K562 (cell line): ENCODE results near the gene PRKACA. TPM values are rescaled to one million over a fixed set of nuclear protein-coding genes. Genes with fewer than 3 reads are reported as not detected.

Source experiments
- ADNP ChIP-seq: fragments of 200-800 bp; sonication (Bioruptor generic); IDR thresholded peaks from 2 replicates; pipeline ENCODE4 v1.6.1; 2016; ENCODE audit warnings: missing genetic modification characterization, missing compliant biosample characterization
- CBX5 ChIP-seq: IDR thresholded peaks from 2 replicates; pipeline ENCODE4 v1.6.1; 2014; ENCODE audit warnings: low read depth, borderline replicate concordance
- CBX8 ChIP-seq: fragments of 200-600 bp; sonication (generic); IDR thresholded peaks from 2 replicates; pipeline ENCODE4 v1.6.1; 2012; ENCODE audit warnings: borderline replicate concordance, mixed run types, low read depth, mild to moderate bottlenecking, moderate library complexity, mixed read lengths, low read length, control low read depth, inconsistent platforms; ENCODE audit not compliant: poor library complexity, severe bottlenecking; ENCODE audit errors: extremely low read depth
- CHD1 ChIP-seq: fragments of 200-600 bp; sonication (generic); IDR thresholded peaks from one replicate; pipeline ENCODE4 v1.6.1; 2012; ENCODE audit warnings: mild to moderate bottlenecking, moderate library complexity, low read length, inconsistent platforms
- HDAC1 ChIP-seq, 2 experiments: fragments of 450-650 bp; IDR thresholded peaks; 2 replicates each; pipeline ENCODE4 v1.6.1; 2016 to 2017; ENCODE audit warnings: inconsistent platforms in 1 of 2, mild to moderate bottlenecking in 1 of 2, moderate library complexity in 1 of 2
- NRF1 ChIP-seq, 2 experiments: fragments of 450-650 bp; IDR thresholded peaks in 1 of 2; conservative IDR thresholded peaks in 1 of 2; 2 replicates each; pipeline ENCODE4 v1.6.1; 2014; ENCODE audit warnings: mild to moderate bottlenecking in 2 of 2
- RBFOX2 ChIP-seq: fragments of 200-400 bp; formaldehyde crosslinking; IDR thresholded peaks from 2 replicates; pipeline ENCODE4 v1.6.1; 2017; ENCODE audit warnings: low read depth, mild to moderate bottlenecking, low read length, moderate library complexity
- TOE1 ChIP-seq, 2 experiments: fragments of 450-650 bp in 1 of 2; sonication (generic) in 1 of 2; formaldehyde crosslinking in 1 of 2; IDR thresholded peaks; 2 replicates each; pipeline versions ENCODE4 v1.7.1 to v1.8.0; 2016 to 2022; ENCODE audit warnings: borderline replicate concordance in 2 of 2, mild to moderate bottlenecking in 2 of 2, antibody characterized with exemption in 1 of 2, inconsistent platforms in 1 of 2, low read depth in 1 of 2, missing genetic modification reagents in 1 of 2, moderate library complexity in 1 of 2
- ZNF644 ChIP-seq: fragments of 200-800 bp; sonication (Bioruptor generic); IDR thresholded peaks from 2 replicates; pipeline ENCODE4 v1.6.1; 2016; ENCODE audit warnings: low read depth, missing genetic modification characterization, missing compliant biosample characterization
- ZNF778 ChIP-seq: fragments of 450-650 bp; formaldehyde crosslinking; IDR thresholded peaks from 2 replicates; pipeline ENCODE4 v1.4.0; 2020; ENCODE audit warnings: mild to moderate bottlenecking, moderate library complexity
- polyA plus RNA-seq, 8 experiments: library from polyadenylated mRNA; depleted of rRNA in 4 of 8; stranded (reverse) in 5 of 8; unstranded in 3 of 8; fragments of >200 nt; fragmentation: Nextera tagmentation in 2 of 8; fragmentation: Illumina TruSeq in 1 of 8; extraction: Ambion mirVana in 2 of 8; extraction: Trizol in 1 of 8; gene quantifications; 2 replicates each; pipeline versions ENCODE4 v1.2.1 to v1.2.3, GENCODE V29; 2011 to 2014; ENCODE audit warnings: inconsistent platforms in 1 of 8, missing spikeins in 1 of 8
- total RNA-seq, 7 experiments: library from RNA; depleted of rRNA in 6 of 7; stranded (reverse); fragments of >200 nt in 6 of 7; fragmentation: Illumina TruSeq in 2 of 7; extraction: Trizol in 2 of 7; gene quantifications; 2 replicates each; pipeline versions ENCODE4 v1.2.1 to v1.2.3, GENCODE V29; 2011 to 2021; ENCODE audit warnings: low replicate concordance in 1 of 7
- TF ChIP-seq, protein P1 (sequence below): fragments of 450-650 bp; IDR thresholded peaks from 2 replicates; pipeline ENCODE4 v1.7.0; 2016; ENCODE audit warnings: borderline replicate concordance
- TF ChIP-seq, protein P2 (sequence below): fragments of 150-350 bp; conservative IDR thresholded peaks from 2 replicates; pipeline ENCODE4 v1.6.1; 2014; ENCODE audit warnings: low read length
- TF ChIP-seq, protein P3 (sequence below): sonication (generic); formaldehyde crosslinking; IDR thresholded peaks from 2 replicates; pipeline ENCODE4 v1.8.0; 2022; ENCODE audit warnings: missing genetic modification reagents, mild to moderate bottlenecking, borderline replicate concordance
- TF ChIP-seq, protein P4 (sequence below): sonication (generic); formaldehyde crosslinking; IDR thresholded peaks from 2 replicates; pipeline ENCODE4 v1.8.1; 2023; ENCODE audit warnings: mild to moderate bottlenecking, missing genetic modification reagents
- TF ChIP-seq, protein P5 (sequence below): fragments of 450-650 bp; formaldehyde crosslinking; IDR thresholded peaks from 2 replicates; pipeline ENCODE4 v1.4.0; 2022; ENCODE audit warnings: missing genetic modification characterization

PRKACA gene
- total and polyA plus RNA-seq, 9 of the 15 experiments (the other 6 are each of a cell fraction or from before 2014, with no cell fraction given): 1.2 to 63.1 (median 13.0) TPM

DNA sequence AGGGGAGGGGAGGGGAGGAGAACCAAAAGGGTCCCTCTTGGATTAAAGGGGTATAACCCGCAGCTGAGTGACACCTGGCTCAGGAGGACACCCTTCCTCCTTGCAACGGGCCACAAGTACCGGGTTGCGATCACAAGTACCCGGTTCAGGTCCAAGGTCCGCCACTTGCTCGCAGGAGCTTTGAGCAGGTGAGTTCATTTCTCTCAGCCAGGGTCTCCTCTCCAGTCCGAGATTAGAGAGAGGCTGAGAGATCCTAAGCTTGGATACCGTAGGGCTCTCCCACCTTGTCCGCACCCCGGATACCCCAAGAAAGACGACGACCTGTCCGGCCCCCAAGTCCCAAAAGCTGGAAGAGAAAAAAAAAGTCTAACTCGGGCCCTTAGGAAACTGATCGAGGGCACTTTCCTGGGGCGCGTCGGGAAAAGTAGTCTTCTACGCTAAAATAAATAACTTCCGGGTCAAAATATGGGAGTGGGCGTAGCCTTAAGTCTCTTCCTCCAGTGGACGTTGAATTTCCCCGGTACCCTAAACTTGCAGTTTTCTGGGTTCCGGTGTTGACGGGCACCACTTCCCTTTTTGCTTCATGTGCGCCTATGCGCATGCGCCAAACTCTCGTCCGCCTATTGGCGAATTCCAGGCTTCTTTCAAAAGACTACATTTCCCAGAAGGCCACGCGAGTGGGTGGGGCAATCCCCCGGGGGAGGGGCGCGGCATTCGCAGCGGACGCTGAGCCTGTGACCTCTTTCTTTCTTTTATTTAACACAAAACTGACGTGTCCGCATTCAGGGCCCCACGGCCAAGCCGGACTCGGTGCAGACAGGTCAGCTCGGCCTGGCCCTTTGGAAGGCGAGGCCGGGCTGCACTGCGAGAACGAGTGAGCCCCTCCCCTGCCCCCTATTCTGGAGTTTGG, 36.4 kb downstream of the PRKACA start (continued):
- TF ChIP-seq, protein P1, sequence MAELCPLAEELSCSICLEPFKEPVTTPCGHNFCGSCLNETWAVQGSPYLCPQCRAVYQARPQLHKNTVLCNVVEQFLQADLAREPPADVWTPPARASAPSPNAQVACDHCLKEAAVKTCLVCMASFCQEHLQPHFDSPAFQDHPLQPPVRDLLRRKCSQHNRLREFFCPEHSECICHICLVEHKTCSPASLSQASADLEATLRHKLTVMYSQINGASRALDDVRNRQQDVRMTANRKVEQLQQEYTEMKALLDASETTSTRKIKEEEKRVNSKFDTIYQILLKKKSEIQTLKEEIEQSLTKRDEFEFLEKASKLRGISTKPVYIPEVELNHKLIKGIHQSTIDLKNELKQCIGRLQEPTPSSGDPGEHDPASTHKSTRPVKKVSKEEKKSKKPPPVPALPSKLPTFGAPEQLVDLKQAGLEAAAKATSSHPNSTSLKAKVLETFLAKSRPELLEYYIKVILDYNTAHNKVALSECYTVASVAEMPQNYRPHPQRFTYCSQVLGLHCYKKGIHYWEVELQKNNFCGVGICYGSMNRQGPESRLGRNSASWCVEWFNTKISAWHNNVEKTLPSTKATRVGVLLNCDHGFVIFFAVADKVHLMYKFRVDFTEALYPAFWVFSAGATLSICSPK: no peak
- TF ChIP-seq HDAC1 (IDR thresholded peaks at IDR 0.05) (0 out of 4 replicates have a peak, but pooled peaks of 1 of the 2 experiments have one; percentile 38), CBX8 (no peak), RBFOX2 (peak; percentile 91), CHD1 (no peak), ZNF644 (tag) (no peak; the same call in 1 of the 2 replicates), TOE1 (IDR thresholded peaks at IDR 0.05; ENCODE audit: borderline replicate concordance) (no peak; the same call in 1 of the 2 replicates), TOE1 (CRISPR knock-in tag; IDR thresholded peaks at IDR 0.05; ENCODE audit: borderline replicate concordance, low read depth) (no peak), ZNF778 (CRISPR knock-in tag) (no peak), ADNP (no peak), NRF1 (conservative IDR thresholded peaks at IDR 0.05 in 1 of 2, IDR thresholded peaks at IDR 0.05 in 1 of 2) (peak; percentile 98), CBX5 (0 out of 2 replicates have a peak, but pooled peaks have one; percentile 14)
- TF ChIP-seq, protein P2, sequence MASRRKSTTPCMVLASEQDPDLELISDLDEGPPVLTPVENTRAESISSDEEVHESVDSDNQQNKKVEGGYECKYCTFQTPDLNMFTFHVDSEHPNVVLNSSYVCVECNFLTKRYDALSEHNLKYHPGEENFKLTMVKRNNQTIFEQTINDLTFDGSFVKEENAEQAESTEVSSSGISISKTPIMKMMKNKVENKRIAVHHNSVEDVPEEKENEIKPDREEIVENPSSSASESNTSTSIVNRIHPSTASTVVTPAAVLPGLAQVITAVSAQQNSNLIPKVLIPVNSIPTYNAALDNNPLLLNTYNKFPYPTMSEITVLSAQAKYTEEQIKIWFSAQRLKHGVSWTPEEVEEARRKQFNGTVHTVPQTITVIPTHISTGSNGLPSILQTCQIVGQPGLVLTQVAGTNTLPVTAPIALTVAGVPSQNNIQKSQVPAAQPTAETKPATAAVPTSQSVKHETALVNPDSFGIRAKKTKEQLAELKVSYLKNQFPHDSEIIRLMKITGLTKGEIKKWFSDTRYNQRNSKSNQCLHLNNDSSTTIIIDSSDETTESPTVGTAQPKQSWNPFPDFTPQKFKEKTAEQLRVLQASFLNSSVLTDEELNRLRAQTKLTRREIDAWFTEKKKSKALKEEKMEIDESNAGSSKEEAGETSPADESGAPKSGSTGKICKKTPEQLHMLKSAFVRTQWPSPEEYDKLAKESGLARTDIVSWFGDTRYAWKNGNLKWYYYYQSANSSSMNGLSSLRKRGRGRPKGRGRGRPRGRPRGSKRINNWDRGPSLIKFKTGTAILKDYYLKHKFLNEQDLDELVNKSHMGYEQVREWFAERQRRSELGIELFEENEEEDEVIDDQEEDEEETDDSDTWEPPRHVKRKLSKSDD: no peak
- TF ChIP-seq, protein P3, sequence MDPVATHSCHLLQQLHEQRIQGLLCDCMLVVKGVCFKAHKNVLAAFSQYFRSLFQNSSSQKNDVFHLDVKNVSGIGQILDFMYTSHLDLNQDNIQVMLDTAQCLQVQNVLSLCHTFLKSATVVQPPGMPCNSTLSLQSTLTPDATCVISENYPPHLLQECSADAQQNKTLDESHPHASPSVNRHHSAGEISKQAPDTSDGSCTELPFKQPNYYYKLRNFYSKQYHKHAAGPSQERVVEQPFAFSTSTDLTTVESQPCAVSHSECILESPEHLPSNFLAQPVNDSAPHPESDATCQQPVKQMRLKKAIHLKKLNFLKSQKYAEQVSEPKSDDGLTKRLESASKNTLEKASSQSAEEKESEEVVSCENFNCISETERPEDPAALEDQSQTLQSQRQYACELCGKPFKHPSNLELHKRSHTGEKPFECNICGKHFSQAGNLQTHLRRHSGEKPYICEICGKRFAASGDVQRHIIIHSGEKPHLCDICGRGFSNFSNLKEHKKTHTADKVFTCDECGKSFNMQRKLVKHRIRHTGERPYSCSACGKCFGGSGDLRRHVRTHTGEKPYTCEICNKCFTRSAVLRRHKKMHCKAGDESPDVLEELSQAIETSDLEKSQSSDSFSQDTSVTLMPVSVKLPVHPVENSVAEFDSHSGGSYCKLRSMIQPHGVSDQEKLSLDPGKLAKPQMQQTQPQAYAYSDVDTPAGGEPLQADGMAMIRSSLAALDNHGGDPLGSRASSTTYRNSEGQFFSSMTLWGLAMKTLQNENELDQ: no peak
- TF ChIP-seq, protein P4, sequence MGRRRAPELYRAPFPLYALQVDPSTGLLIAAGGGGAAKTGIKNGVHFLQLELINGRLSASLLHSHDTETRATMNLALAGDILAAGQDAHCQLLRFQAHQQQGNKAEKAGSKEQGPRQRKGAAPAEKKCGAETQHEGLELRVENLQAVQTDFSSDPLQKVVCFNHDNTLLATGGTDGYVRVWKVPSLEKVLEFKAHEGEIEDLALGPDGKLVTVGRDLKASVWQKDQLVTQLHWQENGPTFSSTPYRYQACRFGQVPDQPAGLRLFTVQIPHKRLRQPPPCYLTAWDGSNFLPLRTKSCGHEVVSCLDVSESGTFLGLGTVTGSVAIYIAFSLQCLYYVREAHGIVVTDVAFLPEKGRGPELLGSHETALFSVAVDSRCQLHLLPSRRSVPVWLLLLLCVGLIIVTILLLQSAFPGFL (CRISPR knock-in tag): 0 out of 2 replicates have a peak, but pooled peaks have one; percentile 23
- TF ChIP-seq, protein P5, sequence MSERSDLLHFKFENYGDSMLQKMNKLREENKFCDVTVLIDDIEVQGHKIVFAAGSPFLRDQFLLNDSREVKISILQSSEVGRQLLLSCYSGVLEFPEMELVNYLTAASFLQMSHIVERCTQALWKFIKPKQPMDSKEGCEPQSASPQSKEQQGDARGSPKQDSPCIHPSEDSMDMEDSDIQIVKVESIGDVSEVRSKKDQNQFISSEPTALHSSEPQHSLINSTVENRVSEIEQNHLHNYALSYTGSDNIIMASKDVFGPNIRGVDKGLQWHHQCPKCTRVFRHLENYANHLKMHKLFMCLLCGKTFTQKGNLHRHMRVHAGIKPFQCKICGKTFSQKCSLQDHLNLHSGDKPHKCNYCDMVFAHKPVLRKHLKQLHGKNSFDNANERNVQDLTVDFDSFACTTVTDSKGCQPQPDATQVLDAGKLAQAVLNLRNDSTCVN: no peak
